ENCODE data around the gene FBXW4. TPM values are rescaled to one million over a fixed set of nuclear protein-coding genes. Genes with fewer than 3 reads are reported as not detected.

The FBXW4 gene
- total RNA-seq, 1 donor from 2014 or later = 65.0 TPM

DNA sequence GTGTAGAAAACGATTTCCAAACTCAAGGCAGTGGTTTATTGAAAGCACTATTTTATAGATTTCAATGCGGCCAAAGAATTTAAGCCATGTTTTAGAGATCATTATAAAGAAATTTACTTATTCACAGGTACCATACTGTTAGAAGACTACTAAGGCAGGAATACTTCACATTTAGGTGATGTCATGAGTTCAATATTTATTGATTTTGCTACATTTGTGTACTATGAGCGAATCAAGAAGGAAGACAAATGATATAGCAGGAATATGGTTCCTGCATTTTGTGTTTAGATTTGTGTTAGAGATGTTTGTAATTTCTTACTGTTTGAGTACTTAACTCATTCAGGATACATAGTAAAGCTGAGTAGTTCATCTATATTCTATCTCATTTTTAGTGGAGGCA is 1.7 kb upstream of the FBXW4 start:
- DNase-seq (ENCODE audit: low spot score) = no peak

- DNase-seq (ENCODE audit: low spot score) = no peak
Measured at GRCh38 chr10:101695404-101695890, 477 bp upstream of the FBXW4 start.

GRCh38 chr10:101693978-101694673 is 844 bp downstream of the FBXW4 start:
- peak; percentile 29 for DNase-seq (ENCODE audit: low spot score)

DNA sequence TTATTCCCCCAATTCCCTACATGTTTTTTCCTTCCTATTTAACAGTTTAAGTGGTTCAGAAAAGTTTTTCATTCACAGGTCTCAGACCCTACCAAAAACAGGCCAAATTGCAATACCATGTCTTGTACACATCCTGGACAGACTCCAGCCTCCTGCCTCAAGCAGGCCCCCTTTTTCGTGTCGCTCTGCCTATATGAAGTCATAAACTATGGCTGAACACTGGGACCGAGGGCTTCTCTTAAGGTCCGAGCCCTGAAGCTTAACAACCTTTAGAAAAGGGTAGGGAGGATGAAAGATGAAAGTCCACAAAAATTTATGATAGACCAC is 1.4 kb downstream of the FBXW4 start:
- no peak for DNase-seq (ENCODE audit: low spot score)

GRCh38 chr10:101691081-101691480 is 3.9 kb downstream of the FBXW4 start:
- no peak for DNase-seq (ENCODE audit: low spot score)

- no peak for DNase-seq (ENCODE audit: low spot score)
Measured at GRCh38 chr10:101690461-101690860, 4.5 kb downstream of the FBXW4 start.

GRCh38 chr10:101687071-101687658 is 7.8 kb downstream of the FBXW4 start:
- DNase-seq (ENCODE audit: low spot score) = no peak

DNA sequence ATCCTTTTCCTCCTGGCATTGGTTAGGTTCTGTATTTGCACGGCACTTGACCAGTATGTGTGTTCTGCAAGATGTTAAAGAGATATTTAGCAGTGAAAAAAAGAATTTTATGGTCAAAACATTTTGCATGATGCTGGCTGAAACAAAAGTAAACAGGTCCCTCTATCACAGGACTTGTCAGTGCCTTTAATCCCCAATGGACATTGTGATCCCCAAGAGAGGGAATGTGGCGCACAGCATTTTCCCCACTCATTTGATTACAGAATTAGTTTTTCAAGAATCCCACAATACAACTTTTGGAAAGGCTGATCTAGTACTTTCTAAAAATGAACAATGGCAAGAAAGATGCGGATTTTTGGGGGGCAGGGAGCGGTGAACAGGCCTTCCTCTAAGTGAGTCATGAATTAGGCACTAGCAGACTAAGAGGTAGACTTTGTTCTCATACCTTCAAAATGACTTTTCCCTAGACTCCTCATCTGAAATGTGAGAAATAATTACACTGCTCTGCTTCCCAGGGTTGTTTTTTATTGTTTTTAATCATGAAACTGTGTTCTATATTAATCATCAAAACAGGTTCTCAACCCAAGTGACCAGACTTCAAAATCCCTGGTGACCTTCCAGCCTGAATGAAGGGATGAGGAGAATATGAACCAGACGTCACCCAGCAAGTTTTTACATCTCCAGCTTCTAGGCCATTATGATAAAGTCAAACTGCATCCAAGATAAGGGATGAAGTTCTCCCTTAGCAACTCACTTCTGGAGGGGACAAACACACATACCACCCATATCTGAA is 8.6 kb downstream of the FBXW4 start:
- DNase-seq (ENCODE audit: low spot score) = no peak

DNA sequence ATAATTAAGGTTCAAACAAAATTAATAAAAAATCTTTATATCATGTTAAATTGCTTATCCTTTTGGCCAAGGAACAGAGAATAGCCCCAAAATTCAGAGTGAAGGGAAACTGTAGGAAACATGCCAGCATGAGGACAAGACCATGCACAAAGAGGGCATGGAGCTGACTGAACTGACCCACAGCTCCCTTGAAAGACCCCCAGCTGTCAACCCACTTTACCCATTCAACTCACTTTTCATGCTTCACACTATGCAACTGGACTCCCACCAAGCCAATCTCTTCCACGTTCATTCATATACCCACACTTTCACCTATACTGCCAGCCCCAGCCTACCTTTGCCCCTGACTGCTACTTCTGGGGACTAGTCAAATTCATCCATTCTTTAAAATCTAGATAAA is 10.2 kb downstream of the FBXW4 start:
- no peak for DNase-seq (ENCODE audit: low spot score)

DNA sequence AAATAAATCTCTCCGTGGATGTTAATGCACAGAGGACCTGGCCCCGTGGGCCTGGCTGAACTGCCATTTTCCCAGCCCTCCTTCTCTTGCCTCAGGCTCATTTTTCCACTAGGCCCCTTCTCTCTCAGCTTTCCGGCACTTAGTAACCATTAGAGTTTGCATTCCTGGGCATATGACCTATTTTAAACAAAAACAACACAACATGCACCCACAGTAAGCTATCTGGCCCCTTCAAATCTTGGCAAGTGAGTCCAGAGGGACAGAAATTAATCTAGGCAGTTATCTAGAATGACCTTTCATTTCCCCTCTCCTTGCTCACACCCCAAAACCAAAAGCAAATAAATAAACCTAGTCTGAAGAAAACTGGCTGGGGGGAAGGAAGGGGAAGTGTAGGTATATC is 11.7 kb downstream of the FBXW4 start:
- DNase-seq (ENCODE audit: low spot score) = no peak

GRCh38 chr10:101682172-101682825 is 12.7 kb downstream of the FBXW4 start:
- DNase-seq (ENCODE audit: low spot score) = no peak

DNA sequence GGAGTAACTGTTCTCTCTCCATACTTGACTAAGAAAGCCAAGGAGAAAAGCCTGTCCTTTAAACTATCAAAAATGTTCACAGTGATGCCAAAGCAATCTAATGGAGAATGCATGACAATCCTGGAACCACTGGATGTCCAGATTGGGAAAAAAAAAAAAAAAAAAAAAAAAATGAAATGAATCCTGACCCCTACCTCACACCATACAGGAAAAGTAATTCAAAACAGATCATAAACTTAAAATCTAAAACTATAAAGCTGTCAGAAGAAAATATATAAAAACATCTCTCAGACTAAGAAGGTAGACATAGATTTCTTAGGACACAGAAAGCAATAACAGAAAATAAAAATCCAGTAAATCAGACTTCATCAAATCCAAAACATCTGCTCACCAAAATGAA is 18.4 kb downstream of the FBXW4 start:
- DNase-seq (ENCODE audit: low spot score) = no peak

DNA sequence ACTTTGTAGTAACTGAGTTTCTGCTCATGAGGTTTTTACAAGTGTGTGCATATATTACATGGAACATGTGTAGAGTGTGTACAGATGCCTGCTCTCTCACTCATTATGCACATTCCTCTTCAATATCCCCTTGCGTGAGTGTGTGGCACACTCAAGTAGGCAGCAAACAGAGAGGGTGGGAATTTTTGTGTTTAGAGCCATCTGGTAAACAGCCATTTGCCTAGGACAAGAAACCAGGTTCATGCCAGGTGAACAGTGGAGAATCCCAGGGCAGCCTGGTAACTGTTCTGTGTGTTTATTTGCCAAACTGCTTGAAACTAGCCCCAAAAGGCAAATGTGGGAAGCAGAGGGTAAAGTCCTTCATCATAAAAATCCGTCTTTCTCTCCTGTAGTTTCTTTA is 19.9 kb downstream of the FBXW4 start:
- no peak for DNase-seq (ENCODE audit: low spot score)

- DNase-seq (ENCODE audit: low spot score) = no peak
Measured at GRCh38 chr10:101672536-101672935, 22.4 kb downstream of the FBXW4 start.

- no peak for DNase-seq (ENCODE audit: low spot score)
Measured at GRCh38 chr10:101671453-101671852, 23.5 kb downstream of the FBXW4 start.

DNA sequence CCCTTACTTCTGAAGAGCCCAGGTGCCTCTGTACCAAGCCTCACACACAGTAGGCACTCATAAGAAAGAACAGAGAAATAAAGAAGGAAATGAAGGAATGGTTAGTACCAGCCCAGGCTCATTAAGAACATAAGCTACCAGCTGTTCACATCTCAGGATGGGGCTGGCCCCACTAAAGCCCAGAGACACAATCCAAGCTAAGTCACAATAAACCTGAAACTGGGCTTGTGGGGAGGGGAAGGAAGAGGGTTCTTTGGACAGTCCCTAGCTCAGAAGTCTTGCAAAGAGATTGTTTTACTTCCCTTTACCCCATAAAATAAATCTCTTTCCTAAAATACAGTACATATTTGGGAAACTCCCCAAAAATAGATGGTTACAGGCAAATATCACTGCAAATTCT is 24.3 kb downstream of the FBXW4 start:
- DNase-seq (ENCODE audit: low spot score) = no peak

DNA sequence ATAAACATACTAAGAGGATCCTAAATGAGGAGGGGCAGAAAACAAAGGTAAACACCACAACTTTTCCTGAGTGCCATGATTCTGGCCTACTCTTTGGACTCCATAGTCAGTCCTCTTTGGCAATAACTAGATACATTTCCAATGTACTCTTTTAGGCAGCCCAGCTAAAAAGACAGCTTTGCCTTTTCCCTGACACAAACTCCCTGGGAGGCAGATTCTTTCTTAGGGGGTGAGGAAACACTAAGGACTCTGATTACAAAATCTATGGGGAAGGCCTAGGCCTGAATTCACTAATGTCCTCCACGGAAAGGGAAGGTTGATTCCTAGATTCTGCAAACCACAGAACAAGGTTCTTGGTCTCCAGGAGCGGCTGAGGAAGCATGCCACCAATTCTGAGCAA is 25.8 kb downstream of the FBXW4 start:
- no peak for DNase-seq (ENCODE audit: low spot score)

GRCh38 chr10:101668566-101668965 is 26.4 kb downstream of the FBXW4 start:
- DNase-seq (ENCODE audit: low spot score) = no peak

DNA sequence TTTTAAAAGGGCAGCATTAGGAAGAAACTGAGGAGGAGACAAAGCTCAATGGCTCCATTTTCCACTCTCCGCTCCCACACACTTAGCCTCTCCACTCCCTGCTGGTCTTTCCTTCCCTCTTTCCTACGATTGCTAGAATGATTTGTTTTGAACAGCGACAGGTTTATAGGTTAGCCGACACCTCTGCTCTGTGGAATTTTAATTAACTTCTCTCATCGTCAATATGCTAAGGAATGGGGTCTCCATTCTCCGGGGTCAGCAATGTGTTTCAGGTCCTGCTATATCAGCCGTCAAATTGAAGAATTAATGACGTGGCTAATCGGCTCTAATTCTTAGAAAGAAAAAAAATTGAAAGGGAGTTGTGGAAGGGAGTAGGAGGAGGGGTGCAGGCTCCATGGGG is 28.9 kb downstream of the FBXW4 start:
- DNase-seq (ENCODE audit: low spot score) = no peak

DNA sequence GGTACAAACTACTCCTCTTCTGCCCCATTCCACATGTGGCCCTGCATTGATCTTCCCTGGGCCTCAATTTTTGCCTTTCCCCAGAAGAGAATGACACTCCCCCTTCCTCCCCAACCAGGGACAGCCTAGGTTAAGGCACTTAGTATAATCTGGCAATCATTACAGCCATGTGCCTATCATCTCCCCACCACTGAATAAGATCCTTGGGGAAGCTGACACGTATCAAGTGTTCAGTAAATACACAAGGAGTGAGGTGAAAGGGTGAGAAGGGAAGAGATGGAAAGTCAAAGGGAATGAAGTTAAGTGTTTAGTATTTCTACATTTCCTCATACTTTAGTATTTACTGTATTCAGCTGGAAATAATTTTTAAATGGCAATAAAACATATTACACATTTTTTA is 31.9 kb downstream of the FBXW4 start:
- no peak for DNase-seq (ENCODE audit: low spot score)

DNA sequence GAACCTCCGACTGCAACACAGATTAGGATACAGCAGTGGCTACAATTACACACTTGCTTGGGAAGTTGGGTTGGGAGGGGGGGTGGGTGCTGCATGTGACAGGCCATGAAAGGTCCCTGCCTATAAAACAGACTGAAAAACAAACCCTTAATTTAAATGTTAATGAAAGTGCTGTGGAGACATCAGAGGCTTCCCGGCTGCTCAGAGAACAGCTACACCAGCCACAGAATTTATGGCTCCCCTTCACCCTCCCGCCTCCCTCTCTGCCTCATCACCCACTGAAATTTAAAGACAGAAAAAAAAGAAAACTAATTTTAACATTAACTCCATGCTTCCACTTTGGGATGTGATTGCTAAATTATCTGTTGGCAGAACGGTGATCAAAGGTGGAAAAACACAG is 34.7 kb downstream of the FBXW4 start:
- no peak for DNase-seq (ENCODE audit: low spot score)

GRCh38 chr10:101658975-101659374 is 36.0 kb downstream of the FBXW4 start:
- DNase-seq (ENCODE audit: low spot score) = no peak

- no peak for DNase-seq (ENCODE audit: low spot score)
Measured at GRCh38 chr10:101656890-101657289, 38.1 kb downstream of the FBXW4 start.

All from mucosa of gallbladder (tissue), 1 donor.